Endothelial cell of umbilical vein (primary cell): ENCODE data around the gene R3HDM1. TPM values are rescaled to one million over a fixed set of nuclear protein-coding genes. Genes with fewer than 3 reads are reported as not detected.
A peak's percentile ranks its signal among the peaks of the same experiment; 100 is the strongest.

Experiments
- BruUV-seq: library from RNA; stranded (reverse); fragments of 400-500 nt; replicated peaks from 2 replicates; lab custom pipeline; 2021; lab: Mats Ljungman, UMichigan
- CTCF ChIA-PET: fragments of 300-600, 350-600 bp; sonication (Branson Sonifier 250); formaldehyde crosslinking; loops from one replicate; lab custom pipeline; 2021; ENCODE audit warnings: antibody characterized with exemption, inconsistent platforms; lab: Charles Lee
- POLR2A ChIA-PET: fragments of 300-600, 350-600 bp; sonication (Branson Sonifier 250); formaldehyde crosslinking; loops from one replicate; lab custom pipeline; 2021; ENCODE audit warnings: antibody characterized with exemption, inconsistent platforms; lab: Charles Lee
- DNase-seq: peaks from one replicate; pipeline ENCODE4 v3.0.0-alpha.2; 2011; ENCODE audit warnings: low read depth, low spot score
- FAIRE-seq: peaks from 2 replicates; lab custom pipeline; 2011; peaks lifted over from hg19 to GRCh38; lab: Jason Lieb, UNC
- H2AFZ ChIP-seq: 2 replicates; pipeline ENCODE4 v1.6.0; 2012; ENCODE audit warnings: low read depth, low read length, control low read depth, inconsistent platforms
- H3K27ac ChIP-seq: 2 replicates; pipeline ENCODE4 v1.5.1; 2011; ENCODE audit warnings: low read depth, mild to moderate bottlenecking, control low read depth, low read length, moderate library complexity; ENCODE audit not compliant: insufficient read depth
- H3K27me3 ChIP-seq, 2 experiments: 2 replicates each; pipeline versions ENCODE4 v1.6.0 to v1.6.1; 2011; ENCODE audit warnings: low read length in 2 of 2, mixed read lengths in 1 of 2; ENCODE audit not compliant: control insufficient read depth in 2 of 2, insufficient read depth in 2 of 2
- H3K36me3 ChIP-seq, 2 experiments: 2 replicates in 1 of 2; 3 replicates in 1 of 2; pipeline ENCODE4 v1.5.1; 2011; ENCODE audit warnings: low read length in 2 of 2, mild to moderate bottlenecking in 1 of 2, moderate library complexity in 1 of 2; ENCODE audit not compliant: control insufficient read depth in 2 of 2, insufficient read depth in 2 of 2; ENCODE audit errors: extremely low read depth in 1 of 2
- H3K4me1 ChIP-seq: 3 replicates; pipeline ENCODE4 v1.5.1; 2011; ENCODE audit warnings: mild to moderate bottlenecking, low read length; ENCODE audit not compliant: control insufficient read depth, insufficient read depth; ENCODE audit errors: extremely low read depth
- H3K4me2 ChIP-seq: 2 replicates; pipeline ENCODE4 v1.6.1; 2011; ENCODE audit warnings: low read length, control low read depth, mixed read lengths; ENCODE audit not compliant: insufficient read depth
- H3K4me3 ChIP-seq, 3 experiments: fragments of 200-600 bp in 1 of 3; sonication (generic), shearing (Covaris generic) in 1 of 3; replicated peaks in 1 of 3; 2 replicates each; pipeline ENCODE4 v1.5.1; 2011 to 2016; ENCODE audit warnings: control low read depth in 3 of 3, low read length in 3 of 3, mild to moderate bottlenecking in 2 of 3, inconsistent platforms in 1 of 3, low read depth in 1 of 3, moderate library complexity in 1 of 3; ENCODE audit not compliant: insufficient read depth in 1 of 3
- H3K79me2 ChIP-seq: 2 replicates; pipeline ENCODE4 v1.6.0; 2012; ENCODE audit warnings: low read length, inconsistent platforms; ENCODE audit not compliant: control insufficient read depth, insufficient read depth
- H3K9ac ChIP-seq: replicated peaks from 2 replicates; pipeline ENCODE3; 2011; ENCODE audit warnings: low read length, control low read depth; ENCODE audit not compliant: insufficient read depth; ENCODE audit errors: extremely low read depth
- H3K9me1 ChIP-seq: replicated peaks from 3 replicates; pipeline ENCODE4 v1.6.0; 2011; ENCODE audit warnings: mild to moderate bottlenecking, low read length; ENCODE audit not compliant: control insufficient read depth, insufficient read depth; ENCODE audit errors: extremely low read depth
- H3K9me3 ChIP-seq: replicated peaks from 2 replicates; pipeline ENCODE4 v1.5.1; 2012; ENCODE audit warnings: low read length, inconsistent platforms; ENCODE audit not compliant: control insufficient read depth, insufficient read depth
- H4K20me1 ChIP-seq: replicated peaks from 2 replicates; pipeline ENCODE3; 2011; ENCODE audit warnings: mild to moderate bottlenecking, low read length; ENCODE audit not compliant: control insufficient read depth, insufficient read depth; ENCODE audit errors: extremely low read depth
- EZH2 ChIP-seq: IDR thresholded peaks from 2 replicates; pipeline ENCODE4 v1.6.1; 2012; ENCODE audit warnings: borderline replicate concordance, low read depth, mild to moderate bottlenecking, moderate library complexity, low read length, inconsistent platforms; ENCODE audit not compliant: severe bottlenecking
- FOS ChIP-seq: IDR thresholded peaks from 2 replicates; pipeline ENCODE4 v1.6.1; 2011; ENCODE audit warnings: mild to moderate bottlenecking, low read length, moderate library complexity, borderline replicate concordance; ENCODE audit not compliant: insufficient read depth
- GATA2 ChIP-seq: IDR thresholded peaks from 2 replicates; pipeline ENCODE4 v1.7.0; 2011; ENCODE audit warnings: low read depth, mild to moderate bottlenecking, moderate library complexity, mixed read lengths, low read length; ENCODE audit not compliant: insufficient read length, insufficient read depth
- JUN ChIP-seq: IDR thresholded peaks from 2 replicates; pipeline ENCODE4 v1.6.1; 2011; ENCODE audit warnings: borderline replicate concordance, low read depth; ENCODE audit not compliant: insufficient read length, insufficient read depth
- MAX ChIP-seq: IDR thresholded peaks from 2 replicates; pipeline ENCODE4 v1.6.1; 2011; ENCODE audit not compliant: insufficient read depth, insufficient read length
- MYC ChIP-seq: IDR thresholded peaks from one replicate; pipeline ENCODE4 v1.6.1; 2011; ENCODE audit warnings: mild to moderate bottlenecking, low read depth, low read length
- POLR2A ChIP-seq: IDR thresholded peaks from 2 replicates; pipeline ENCODE4 v1.6.1; 2012; ENCODE audit warnings: low read depth, mild to moderate bottlenecking, control low read depth, low read length
- POLR2AphosphoS5 ChIP-seq: IDR thresholded peaks from 2 replicates; pipeline ENCODE4 v1.6.1; 2012; ENCODE audit warnings: low read depth, mild to moderate bottlenecking, control low read depth, low read length, moderate library complexity; ENCODE audit not compliant: insufficient read depth
- dilution Hi-C: fragments of 300-500 bp; cut with MboI; formaldehyde crosslinking; loops from one replicate; pipeline ENCODE4 v1.15.0; 2019; ENCODE audit warnings: low sequenced_read_pairs; ENCODE audit not compliant: extremely low pct_ligation_motif_present
- intact Hi-C: fragments of 100-400 bp; cut with micrococcal nuclease; formaldehyde crosslinking; loops from one replicate; pipeline ENCODE4 v1.10.0; 2022
- polyA plus RNA-seq, 4 experiments: library from polyadenylated mRNA; depleted of rRNA in 3 of 4; stranded (reverse) in 3 of 4; unstranded in 1 of 4; fragments of >200 nt; gene quantifications; 2 replicates each; pipeline versions ENCODE4 v1.2.1 to v1.2.3, GENCODE V29; 2011 to 2012; ENCODE audit warnings: missing spikeins in 1 of 4
- total RNA-seq: library from RNA; stranded (reverse); gene quantifications from 2 replicates; pipeline ENCODE4 v1.2.3, GENCODE V29; 2021
- TF ChIP-seq, protein P1 (sequence below), 2 donors: IDR thresholded peaks; 1 replicate in 1 of 2; 2 replicates in 1 of 2; pipeline ENCODE4 v1.5.1; 2011; ENCODE audit warnings: low read length in 2 of 2, mild to moderate bottlenecking in 2 of 2, moderate library complexity in 2 of 2, control low read depth in 1 of 2, inconsistent platforms in 1 of 2, low read depth in 1 of 2; ENCODE audit not compliant: insufficient read depth in 1 of 2; ENCODE audit errors: extremely low read depth in 1 of 2

R3HDM1 gene
- total and polyA plus RNA-seq, 2 donors (not counting 3 experiments of a cell fraction or from before 2014, with no cell fraction given): 36.6 to 61.8 TPM

- ChIA-PET CTCF (interaction anchor here (0.7 to 5.5 kb wide), 13 partner anchors 8 to 612 kb away, joined by 3 to 63 read pairs (median 5); partner anchors contain the start of genes R3HDM1 and ZRANB3), POLR2A (no interaction called here)
- no TSS peak for BruUV-seq
- H3K27ac ChIP-seq: no peak overlapping the region
- H3K36me3 ChIP-seq: no peaks in the 10 kb centered on the region
- no peaks in the 10 kb centered on the region for H3K9me3 ChIP-seq
- dilution Hi-C loops: no loop called here
- no peaks in the 10 kb centered on the region for H3K9me1 ChIP-seq
- no peak overlapping the region for H3K4me3 ChIP-seq
- H3K4me2 ChIP-seq: no peak overlapping the region
- FAIRE-seq (no peak), DNase-seq (peak; percentile 9)
- no peak overlapping the region for H2AFZ ChIP-seq
- no peaks in the 10 kb centered on the region for H3K4me1 ChIP-seq
- intact Hi-C loops: loop anchor here (1.0 to 5.0 kb wide), 2 partner anchors 129 to 597 kb away; no protein-coding TSS in a partner anchor
- H3K79me2 ChIP-seq: no peaks in the 10 kb centered on the region
- TF ChIP-seq FOS (no peak), POLR2A (no peak), MYC (no peak), MAX (no peak), POLR2AphosphoS5 (no peak), GATA2 (no peak), EZH2 (no peak), JUN (no peak)
- TF ChIP-seq, protein P1, sequence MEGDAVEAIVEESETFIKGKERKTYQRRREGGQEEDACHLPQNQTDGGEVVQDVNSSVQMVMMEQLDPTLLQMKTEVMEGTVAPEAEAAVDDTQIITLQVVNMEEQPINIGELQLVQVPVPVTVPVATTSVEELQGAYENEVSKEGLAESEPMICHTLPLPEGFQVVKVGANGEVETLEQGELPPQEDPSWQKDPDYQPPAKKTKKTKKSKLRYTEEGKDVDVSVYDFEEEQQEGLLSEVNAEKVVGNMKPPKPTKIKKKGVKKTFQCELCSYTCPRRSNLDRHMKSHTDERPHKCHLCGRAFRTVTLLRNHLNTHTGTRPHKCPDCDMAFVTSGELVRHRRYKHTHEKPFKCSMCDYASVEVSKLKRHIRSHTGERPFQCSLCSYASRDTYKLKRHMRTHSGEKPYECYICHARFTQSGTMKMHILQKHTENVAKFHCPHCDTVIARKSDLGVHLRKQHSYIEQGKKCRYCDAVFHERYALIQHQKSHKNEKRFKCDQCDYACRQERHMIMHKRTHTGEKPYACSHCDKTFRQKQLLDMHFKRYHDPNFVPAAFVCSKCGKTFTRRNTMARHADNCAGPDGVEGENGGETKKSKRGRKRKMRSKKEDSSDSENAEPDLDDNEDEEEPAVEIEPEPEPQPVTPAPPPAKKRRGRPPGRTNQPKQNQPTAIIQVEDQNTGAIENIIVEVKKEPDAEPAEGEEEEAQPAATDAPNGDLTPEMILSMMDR (IDR thresholded peaks at IDR 0.05; ENCODE audit: extremely low read depth in 1 of 2, insufficient read depth in 1 of 2, low read depth in 1 of 2, low read length in 2 of 2): no peak
- no peaks in the 10 kb centered on the region for H4K20me1 ChIP-seq
- no peaks in the 10 kb centered on the region for H3K27me3 ChIP-seq
- H3K9ac ChIP-seq: no peak overlapping the region
These were observed 69.6 kb downstream of the R3HDM1 start for GRCh38 chr2:135600915-135601314.
